Body of pancreas (tissue), 4 donors: ENCODE measurements around the gene ANKRD55.

Experiments
- POLR2A ChIP-seq, 3 donors: fragments of 450-650 bp; IDR thresholded peaks; one replicate each; pipeline ENCODE4 v1.6.1; 2016; ENCODE audit warnings: antibody characterized with exemption in 3 of 3, mild to moderate bottlenecking in 2 of 3
- TF ChIP-seq, protein P1 (sequence below), 7 experiments: fragments of 450-650 bp in 4 of 7; fragments of 200-600 bp in 3 of 7; sonication (generic) in 3 of 7; IDR thresholded peaks; one replicate each; pipeline ENCODE4 v1.5.1; 2016 to 2019; ENCODE audit warnings: antibody characterized with exemption in 7 of 7

DNA sequence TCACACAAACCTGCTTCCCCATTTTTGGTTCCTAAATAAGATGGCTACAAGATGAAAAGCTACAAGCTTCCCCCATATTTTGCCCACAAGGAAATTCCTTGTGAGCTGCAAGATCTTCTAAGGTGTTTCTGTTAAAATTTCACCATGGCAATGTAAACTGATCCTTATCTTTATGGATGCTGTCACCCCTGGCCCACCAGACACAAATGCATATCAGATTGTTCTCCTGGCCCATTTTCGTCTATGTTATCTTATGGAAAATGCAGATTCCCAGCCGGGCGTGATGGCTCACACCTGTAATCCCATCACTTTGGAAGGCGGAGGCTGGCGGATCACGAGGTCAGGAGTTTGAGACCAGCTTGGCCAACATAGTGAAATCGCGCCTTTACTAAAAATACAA lies 173.3 kb downstream of the ANKRD55 start:
- TF ChIP-seq, protein P1, sequence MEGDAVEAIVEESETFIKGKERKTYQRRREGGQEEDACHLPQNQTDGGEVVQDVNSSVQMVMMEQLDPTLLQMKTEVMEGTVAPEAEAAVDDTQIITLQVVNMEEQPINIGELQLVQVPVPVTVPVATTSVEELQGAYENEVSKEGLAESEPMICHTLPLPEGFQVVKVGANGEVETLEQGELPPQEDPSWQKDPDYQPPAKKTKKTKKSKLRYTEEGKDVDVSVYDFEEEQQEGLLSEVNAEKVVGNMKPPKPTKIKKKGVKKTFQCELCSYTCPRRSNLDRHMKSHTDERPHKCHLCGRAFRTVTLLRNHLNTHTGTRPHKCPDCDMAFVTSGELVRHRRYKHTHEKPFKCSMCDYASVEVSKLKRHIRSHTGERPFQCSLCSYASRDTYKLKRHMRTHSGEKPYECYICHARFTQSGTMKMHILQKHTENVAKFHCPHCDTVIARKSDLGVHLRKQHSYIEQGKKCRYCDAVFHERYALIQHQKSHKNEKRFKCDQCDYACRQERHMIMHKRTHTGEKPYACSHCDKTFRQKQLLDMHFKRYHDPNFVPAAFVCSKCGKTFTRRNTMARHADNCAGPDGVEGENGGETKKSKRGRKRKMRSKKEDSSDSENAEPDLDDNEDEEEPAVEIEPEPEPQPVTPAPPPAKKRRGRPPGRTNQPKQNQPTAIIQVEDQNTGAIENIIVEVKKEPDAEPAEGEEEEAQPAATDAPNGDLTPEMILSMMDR (IDR thresholded peaks at IDR 0.05) = no peak
- TF ChIP-seq POLR2A (IDR thresholded peaks at IDR 0.05) = no peak
